Testis (tissue), 3 donors: ENCODE measurements around the gene PSMA6. TPM values are rescaled to one million over a fixed set of nuclear protein-coding genes. Genes with fewer than 3 reads are reported as not detected.
A peak's percentile ranks its signal among the peaks of the same experiment; 100 is the strongest.
"Not testable (repeated sequence)": the region's sequence is repeated elsewhere in the genome, so short reads cannot be mapped to it uniquely, and the experiment has no call there.

Experiments used
- DNase-seq: peaks from one replicate; pipeline ENCODE4 v3.0.0-alpha.2; 2019
- H3K27ac ChIP-seq, 2 donors: fragments of 200-600 bp; sonication (generic); one replicate each; pipeline ENCODE4 v1.5.1; 2019
- H3K27me3 ChIP-seq: fragments of 200-600 bp; sonication (generic); one replicate; pipeline ENCODE4 v1.5.1; 2019
- H3K36me3 ChIP-seq: fragments of 200-600 bp; sonication (generic); one replicate; pipeline ENCODE4 v1.5.1; 2017; ENCODE audit warnings: low read depth; ENCODE audit errors: missing control alignments
- H3K4me1 ChIP-seq: fragments of 200-600 bp; sonication (generic); one replicate; pipeline ENCODE4 v1.5.1; 2019
- H3K4me3 ChIP-seq, 2 donors: fragments of 200-600 bp; sonication (generic); one replicate each; pipeline ENCODE4 v1.5.1; 2017 to 2019
- H3K9me3 ChIP-seq: fragments of 200-600 bp; sonication (generic); one replicate; pipeline ENCODE4 v1.5.1; 2017
- POLR2A ChIP-seq: fragments of 450-650 bp; IDR thresholded peaks from one replicate; pipeline ENCODE4 v1.6.1; 2017; ENCODE audit warnings: antibody characterized with exemption, mild to moderate bottlenecking, moderate library complexity
- WGBS, 2 donors: methylation state at CpG; one replicate each; pipeline ENCODE4 v1.1.5; 2018; 5-methylcytosine and 5-hydroxymethylcytosine counted together
- intact Hi-C: fragments of 100-400 bp; cut with DNase I; formaldehyde crosslinking; loops from one replicate; pipeline ENCODE4 v1.15.1; 2023; ENCODE audit warnings: low total_unique reads
- polyA plus RNA-seq: library from polyadenylated mRNA; stranded (reverse); fragments of 350-450 nt; fragmentation: Illumina TruSeq; extraction: RNeasy Lipid Tissue Mini Kit (QIAGEN cat#74804); gene quantifications from one replicate; pipeline ENCODE4 v1.2.3, GENCODE V29; 2014; ENCODE audit warnings: low read depth, low replicate concordance; ENCODE audit not compliant: insufficient read depth
- total RNA-seq, 2 donors: library from RNA; depleted of rRNA; stranded (reverse); fragments of >200 nt; gene quantifications; one replicate each; pipeline ENCODE4 v1.2.3, GENCODE V29; 2016
- TF ChIP-seq, protein P1 (sequence below), 3 experiments: fragments of 450-650 bp in 2 of 3; fragments of 200-600 bp in 1 of 3; sonication (generic) in 1 of 3; IDR thresholded peaks; one replicate each; pipeline ENCODE4 v1.5.1; 2016 to 2019; ENCODE audit warnings: antibody characterized with exemption in 3 of 3, mild to moderate bottlenecking in 2 of 3, moderate library complexity in 1 of 3

Gene PSMA6
- total and polyA plus RNA-seq, 3 donors from 2014 or later: 147 to 461 (median 257) TPM

DNA sequence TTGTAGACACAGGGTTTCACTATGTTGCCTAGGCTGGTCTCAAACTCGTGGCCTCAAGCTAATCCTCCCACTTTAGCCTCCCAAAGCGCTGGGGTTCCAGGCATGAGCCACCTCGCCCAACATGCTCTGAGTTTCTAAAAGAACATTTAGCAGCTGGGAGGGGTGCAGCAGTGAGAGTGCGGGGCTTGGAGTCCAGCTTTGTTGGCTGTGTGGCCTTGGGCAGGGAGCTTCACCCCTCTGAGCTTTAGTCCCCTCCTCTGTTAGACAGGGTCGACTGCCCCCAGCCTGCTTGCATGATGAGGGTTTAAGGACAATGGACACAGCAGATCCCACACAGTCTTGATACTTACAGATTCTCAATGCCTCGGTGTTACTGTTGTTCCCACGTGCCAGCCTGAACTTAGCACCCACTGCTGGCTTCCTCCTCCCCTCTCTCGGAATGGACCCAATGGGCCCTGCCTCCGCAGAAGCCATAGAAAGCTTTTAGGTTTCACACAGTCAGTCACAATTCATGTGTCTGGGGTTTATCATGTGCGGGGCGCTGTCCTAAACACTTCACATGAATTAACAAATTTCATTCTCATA, 54.6 kb downstream of the PSMA6 start:
- Histone ChIP-seq H3K27ac (no peak overlapping the region), H3K4me3 (no peak overlapping the region), H3K9me3 (no peaks in the 10 kb centered on the region), H3K4me1 (peaks cover 22% of the 10 kb centered on the region), H3K36me3 (no peaks in the 10 kb centered on the region), H3K27me3 (no peaks in the 10 kb centered on the region)
- TF ChIP-seq, protein P1, sequence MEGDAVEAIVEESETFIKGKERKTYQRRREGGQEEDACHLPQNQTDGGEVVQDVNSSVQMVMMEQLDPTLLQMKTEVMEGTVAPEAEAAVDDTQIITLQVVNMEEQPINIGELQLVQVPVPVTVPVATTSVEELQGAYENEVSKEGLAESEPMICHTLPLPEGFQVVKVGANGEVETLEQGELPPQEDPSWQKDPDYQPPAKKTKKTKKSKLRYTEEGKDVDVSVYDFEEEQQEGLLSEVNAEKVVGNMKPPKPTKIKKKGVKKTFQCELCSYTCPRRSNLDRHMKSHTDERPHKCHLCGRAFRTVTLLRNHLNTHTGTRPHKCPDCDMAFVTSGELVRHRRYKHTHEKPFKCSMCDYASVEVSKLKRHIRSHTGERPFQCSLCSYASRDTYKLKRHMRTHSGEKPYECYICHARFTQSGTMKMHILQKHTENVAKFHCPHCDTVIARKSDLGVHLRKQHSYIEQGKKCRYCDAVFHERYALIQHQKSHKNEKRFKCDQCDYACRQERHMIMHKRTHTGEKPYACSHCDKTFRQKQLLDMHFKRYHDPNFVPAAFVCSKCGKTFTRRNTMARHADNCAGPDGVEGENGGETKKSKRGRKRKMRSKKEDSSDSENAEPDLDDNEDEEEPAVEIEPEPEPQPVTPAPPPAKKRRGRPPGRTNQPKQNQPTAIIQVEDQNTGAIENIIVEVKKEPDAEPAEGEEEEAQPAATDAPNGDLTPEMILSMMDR (IDR thresholded peaks at IDR 0.05): no peak
- TF ChIP-seq POLR2A: no peak
- intact Hi-C loops: no loop called here
- WGBS, 2 donors: 75 to 81% methylated on average over 10 to 11 of the region's 11 CpGs
- peak; percentile 51 for DNase-seq

DNA sequence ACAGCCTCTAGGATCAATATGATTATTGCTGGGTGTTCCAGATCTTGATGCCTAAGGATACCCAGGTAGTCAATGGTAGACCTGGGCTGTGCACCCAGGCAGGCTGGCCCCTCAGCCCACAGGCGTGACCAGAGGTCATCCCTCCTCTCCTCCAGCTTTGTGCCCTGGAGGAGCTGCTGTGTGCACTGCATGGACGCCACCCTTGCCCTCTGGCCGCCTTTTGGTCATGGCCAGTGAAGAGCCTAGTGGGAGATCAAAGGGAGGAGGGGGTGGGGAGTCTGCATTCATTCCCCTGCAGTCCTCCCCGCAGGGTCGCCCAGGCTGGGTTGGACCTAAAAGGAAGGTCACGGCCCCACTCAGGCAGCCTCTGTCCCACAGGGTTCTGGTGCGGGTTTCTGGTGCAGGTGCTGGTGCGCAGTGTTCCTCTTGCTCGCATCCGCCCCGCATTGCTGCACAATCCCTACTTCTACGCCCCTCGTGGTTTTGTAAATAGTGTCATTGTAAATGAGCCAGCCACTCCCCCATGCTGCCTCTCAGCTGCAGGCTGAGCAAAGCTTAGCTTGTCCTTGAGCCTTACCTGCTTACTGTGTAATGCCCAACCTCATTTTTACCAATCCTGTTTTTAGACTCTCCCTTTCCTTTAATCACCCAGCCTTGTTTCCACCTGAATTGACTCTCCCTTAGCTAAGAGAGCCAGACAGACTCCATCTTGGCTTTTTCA, 55.3 kb downstream of the PSMA6 start:
- peak; percentile 82 for DNase-seq
- no peaks in the 10 kb centered on the region for H3K27me3 ChIP-seq
- H3K4me3 ChIP-seq: no peak overlapping the region
- H3K9me3 ChIP-seq: no peaks in the 10 kb centered on the region
- peaks cover 22% of the 10 kb centered on the region for H3K4me1 ChIP-seq
- H3K27ac ChIP-seq: no peak overlapping the region
- no peak for TF ChIP-seq POLR2A
- TF ChIP-seq, protein P1 (IDR thresholded peaks at IDR 0.05): no peak
- intact Hi-C loops: no loop called here
- 49 to 64% methylated on average over 13 of the region's 13 CpGs for WGBS, 2 donors
- no peaks in the 10 kb centered on the region for H3K36me3 ChIP-seq

DNA sequence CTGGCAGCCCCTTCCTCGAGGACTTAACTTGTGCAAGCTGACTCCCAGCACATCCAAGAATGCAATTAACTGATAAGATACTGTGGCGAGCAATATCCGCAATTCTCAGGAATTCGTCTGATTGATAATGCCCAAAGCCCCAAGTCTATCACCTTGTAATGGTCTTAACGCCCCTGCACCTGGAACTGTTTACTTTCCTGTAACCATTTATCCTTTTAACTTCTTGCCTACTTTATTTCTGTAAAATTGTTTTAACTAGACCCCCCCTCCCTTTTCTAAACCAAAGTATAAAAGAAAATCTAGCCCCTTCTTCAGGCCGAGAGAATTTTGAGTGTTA, 55.8 kb downstream of the PSMA6 start:
- H3K4me3 ChIP-seq, H3K27me3 ChIP-seq, H3K36me3 ChIP-seq, DNase-seq, intact Hi-C loops, H3K27ac ChIP-seq, H3K9me3 ChIP-seq: not testable (repeated sequence)
- 54 to 68% methylated on average over 6 of the region's 6 CpGs for WGBS, 2 donors
- peaks cover 22% of the 10 kb centered on the region for H3K4me1 ChIP-seq

DNA sequence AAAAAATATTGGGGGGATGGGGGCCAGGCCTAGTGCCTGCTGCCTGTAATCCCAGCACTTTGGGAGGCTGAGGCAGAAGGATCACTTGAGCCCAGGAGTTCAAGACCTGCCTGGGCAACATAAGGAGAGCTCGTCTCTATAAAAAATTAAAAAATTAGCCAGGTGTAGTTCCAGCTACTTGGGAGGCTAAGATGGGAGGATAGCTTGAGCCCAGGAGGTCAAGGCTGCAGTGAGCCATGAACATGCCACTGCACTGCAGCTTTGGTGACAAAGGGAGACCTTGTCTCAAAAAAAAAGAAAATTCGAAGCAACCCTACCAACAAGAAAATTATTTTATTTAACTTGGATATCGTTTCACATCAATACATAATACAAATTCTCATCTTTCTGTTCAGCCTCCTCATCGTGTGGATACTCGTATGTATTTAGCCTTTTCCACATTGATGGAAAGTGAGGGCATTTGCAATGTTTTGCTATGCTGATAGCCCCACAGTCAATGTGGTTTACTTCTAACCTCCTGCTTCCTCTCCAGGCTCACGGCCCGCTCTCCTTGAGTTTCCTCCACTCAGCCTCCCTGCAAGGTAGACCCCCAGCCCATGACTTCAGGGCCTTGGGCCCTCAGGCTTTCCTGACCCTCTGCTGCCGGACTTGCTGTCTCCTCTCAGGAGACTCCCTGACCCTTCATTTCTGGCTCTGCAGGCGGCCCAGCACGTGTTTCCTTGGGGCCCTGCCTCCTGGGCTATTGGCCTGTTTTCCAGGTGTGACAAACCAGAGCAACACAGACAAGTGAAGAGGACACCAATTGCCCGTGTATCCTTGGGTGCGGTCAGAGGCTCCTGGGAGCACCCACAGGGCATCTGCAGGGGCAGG, 57.5 kb downstream of the PSMA6 start:
- no peak for TF ChIP-seq POLR2A
- TF ChIP-seq, protein P1 (IDR thresholded peaks at IDR 0.05): no peak
- intact Hi-C loops: no loop called here
- no peak overlapping the region for H3K4me3 ChIP-seq
- H3K27ac ChIP-seq: no peak overlapping the region
- H3K36me3 ChIP-seq: no peaks in the 10 kb centered on the region
- DNase-seq: no peak
- no peaks in the 10 kb centered on the region for H3K27me3 ChIP-seq
- WGBS, 2 donors: 79 to 90% methylated on average over 11 to 12 of the region's 12 CpGs
- peaks cover 26% of the 10 kb centered on the region for H3K4me1 ChIP-seq
- no peaks in the 10 kb centered on the region for H3K9me3 ChIP-seq

DNA sequence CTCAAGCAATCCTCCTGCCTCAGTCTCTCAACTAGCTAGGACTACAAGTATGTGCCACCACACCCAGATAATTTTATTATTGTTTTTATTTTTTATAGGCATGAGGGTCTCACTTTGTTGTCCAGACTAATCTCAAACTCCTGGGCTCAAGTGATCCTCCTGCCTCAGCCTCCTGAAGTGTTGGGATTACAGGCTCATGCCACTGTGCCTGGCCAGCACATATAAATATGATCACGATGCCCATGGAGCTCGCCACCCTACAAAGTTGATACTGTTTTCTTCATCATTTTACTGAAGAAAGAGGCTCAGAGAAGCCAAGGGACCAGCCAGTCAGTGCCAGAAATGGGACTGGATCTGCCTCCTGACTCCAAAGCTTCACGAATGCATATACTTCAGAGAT, 59.3 kb downstream of the PSMA6 start:
- no peaks in the 10 kb centered on the region for H3K27me3 ChIP-seq

More for the DNA sequence above, 59.3 kb downstream of the PSMA6 start:
- Histone ChIP-seq H3K4me1 (peaks cover 31% of the 10 kb centered on the region), H3K27ac (peak overlapping the region; percentile 33 to 56), H3K9me3 (no peaks in the 10 kb centered on the region), H3K4me3 (no peak overlapping the region), H3K36me3 (no peaks in the 10 kb centered on the region)
- intact Hi-C loops: no loop called here
- TF ChIP-seq, protein P1 (IDR thresholded peaks at IDR 0.05): no peak
- 64 to 79% methylated on average over 3 of the region's 3 CpGs for WGBS, 2 donors
- no peak for DNase-seq
